Measurements from ENCODE around the gene MED10.
A peak's percentile ranks its signal among the peaks of the same experiment; 100 is the strongest.
"Not testable (repeated sequence)": the region's sequence is repeated elsewhere in the genome, so short reads cannot be mapped to it uniquely, and the experiment has no call there.

Gene MED10

GRCh38 chr5:6373081-6373846 lies 5.1 kb downstream of the MED10 start:
- DNase-seq (ENCODE audit: low read depth) = no peak

DNA sequence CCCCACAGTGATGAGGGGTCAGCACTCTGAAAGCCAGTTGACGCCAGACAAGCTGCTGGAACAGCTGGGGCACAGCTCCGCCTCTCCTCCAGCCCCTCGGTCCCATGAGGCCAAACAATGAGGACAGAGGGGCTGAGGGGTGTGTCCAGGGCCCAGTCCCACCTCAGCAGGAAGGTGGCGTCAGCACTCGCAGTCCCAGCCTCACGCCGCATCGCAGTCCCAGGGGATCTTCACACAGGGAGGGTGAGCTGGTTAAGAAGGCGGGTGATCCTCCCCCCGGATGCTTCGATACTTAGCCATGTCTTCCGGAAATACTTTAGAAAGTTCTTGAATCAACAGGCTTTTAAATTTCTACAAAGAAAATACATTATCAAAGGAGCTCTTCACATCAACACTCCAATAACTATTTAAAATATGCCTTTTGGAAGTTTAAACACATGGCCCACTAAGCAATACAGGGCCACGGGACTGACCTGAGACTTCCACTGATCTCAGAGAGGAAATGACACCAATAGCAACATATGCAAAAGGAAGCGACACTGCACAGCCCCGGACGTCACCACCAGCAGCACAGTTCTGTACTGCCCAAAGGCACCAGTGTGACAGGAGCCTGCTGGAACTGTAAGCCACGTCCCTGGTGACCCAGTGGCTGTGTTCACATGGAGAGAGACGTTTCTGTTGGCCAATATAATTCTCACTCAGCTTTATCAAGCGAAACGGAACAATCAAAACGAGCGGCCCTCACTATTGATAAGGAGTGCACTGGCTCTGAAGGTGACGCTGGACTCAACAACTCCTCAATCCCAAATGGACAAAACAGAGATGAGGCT lies 5.9 kb downstream of the MED10 start:
- DNase-seq (ENCODE audit: low read depth) = no peak

GRCh38 chr5:6371079-6371810 lies 7.1 kb downstream of the MED10 start:
- no peak for DNase-seq (ENCODE audit: low read depth)

GRCh38 chr5:6370580-6370979 lies 7.8 kb downstream of the MED10 start:
- DNase-seq (ENCODE audit: low read depth) = no peak

DNA sequence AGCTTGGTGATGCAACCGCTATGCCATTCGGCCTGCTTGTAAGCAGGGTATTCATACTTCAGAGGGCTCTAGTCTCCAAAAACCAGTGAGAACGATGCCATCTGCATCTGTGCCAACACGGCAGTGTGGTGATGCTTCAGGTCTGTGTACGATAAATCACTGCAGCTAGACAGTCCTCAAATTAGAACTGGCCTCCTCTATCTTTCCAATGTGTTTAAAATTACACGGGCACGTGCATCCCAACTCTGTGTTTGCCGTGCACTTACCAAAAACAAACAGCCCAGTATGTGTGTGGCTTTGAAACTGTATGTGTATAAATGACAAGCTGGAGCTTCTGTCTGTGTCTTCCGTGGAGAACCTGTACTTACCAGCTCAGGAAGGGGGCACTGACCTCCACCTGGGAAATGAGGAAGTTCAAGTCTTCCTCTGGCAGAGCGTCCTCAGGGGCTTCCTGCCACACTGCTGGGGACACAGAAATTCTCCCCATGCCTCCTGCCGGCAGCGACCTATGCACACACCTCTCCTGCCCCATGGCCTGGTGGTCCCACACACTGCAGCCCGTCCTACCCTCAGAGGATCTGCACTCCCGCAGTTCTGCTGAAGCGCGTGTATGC lies 12.3 kb downstream of the MED10 start:
- no peak for DNase-seq (ENCODE audit: low read depth)

- peak; percentile 34 for DNase-seq (ENCODE audit: low read depth)
Observed at GRCh38 chr5:6365142-6365976, 13.0 kb downstream of the MED10 start.

GRCh38 chr5:6363454-6364011 lies 14.8 kb downstream of the MED10 start:
- DNase-seq (ENCODE audit: low read depth) = not testable (repeated sequence)

GRCh38 chr5:6362846-6363245 lies 15.5 kb downstream of the MED10 start:
- DNase-seq (ENCODE audit: low read depth) = no peak

- no peak for DNase-seq (ENCODE audit: low read depth)
Observed at GRCh38 chr5:6361101-6361500, 17.2 kb downstream of the MED10 start.

GRCh38 chr5:6360323-6361072 lies 17.8 kb downstream of the MED10 start:
- DNase-seq (ENCODE audit: low read depth) = no peak

GRCh38 chr5:6359555-6360322 lies 18.6 kb downstream of the MED10 start:
- DNase-seq (ENCODE audit: low read depth) = peak; percentile 8

- DNase-seq (ENCODE audit: low read depth) = no peak
Observed at GRCh38 chr5:6358434-6358820, 19.9 kb downstream of the MED10 start.

- DNase-seq (ENCODE audit: low read depth) = not testable (repeated sequence)
Observed at GRCh38 chr5:6357817-6358433, 20.4 kb downstream of the MED10 start.

GRCh38 chr5:6356578-6357164 lies 21.7 kb downstream of the MED10 start:
- DNase-seq (ENCODE audit: low read depth) = no peak

DNA sequence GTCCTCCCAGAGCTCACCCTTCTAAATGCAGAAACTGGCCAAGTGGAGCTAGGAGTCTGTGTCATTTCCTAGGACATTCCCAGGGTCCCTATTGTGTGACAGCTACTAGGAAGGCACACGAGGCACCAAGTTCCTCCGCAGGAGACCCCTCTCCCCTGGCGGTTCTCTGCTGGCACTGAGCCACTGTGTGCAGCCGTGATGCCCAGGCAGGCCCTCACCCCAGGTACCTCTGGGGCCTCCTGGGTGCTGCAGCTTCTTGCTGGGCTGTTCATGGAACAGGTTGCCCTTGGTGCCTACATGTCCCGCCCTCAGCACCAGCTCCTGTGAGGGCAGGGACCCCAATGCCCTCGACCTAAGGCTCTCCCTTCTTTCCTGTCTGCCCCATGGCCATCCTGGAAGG lies 23.1 kb downstream of the MED10 start:
- DNase-seq (ENCODE audit: low read depth) = no peak

DNA sequence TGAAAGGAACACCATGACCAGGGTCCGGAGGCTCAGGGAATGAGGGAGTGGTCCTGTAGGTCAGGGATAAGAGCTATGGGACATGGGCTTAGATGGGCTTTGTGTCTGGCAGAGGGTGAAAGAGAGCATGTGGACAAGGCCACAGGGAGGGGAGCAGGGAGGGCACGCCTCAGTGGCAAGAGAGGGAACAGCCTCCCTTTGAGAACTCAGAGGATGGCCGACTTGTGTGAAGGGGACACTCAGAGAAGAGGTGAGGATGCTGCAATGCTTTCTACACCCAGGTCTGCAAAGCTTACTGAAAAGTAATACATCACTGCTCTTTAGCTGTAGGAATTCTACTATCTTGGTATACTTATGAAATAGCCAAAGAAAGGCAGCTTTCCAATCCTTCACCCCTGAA lies 23.5 kb downstream of the MED10 start:
- DNase-seq (ENCODE audit: low read depth) = no peak

GRCh38 chr5:6353602-6354302 lies 24.6 kb downstream of the MED10 start:
- DNase-seq (ENCODE audit: low read depth) = no peak

Measured in EH (cell line).